Common myeloid progenitor, CD34-positive (primary cell): ENCODE data around the gene BRF1. TPM values are rescaled to one million over a fixed set of nuclear protein-coding genes. Genes with fewer than 3 reads are reported as not detected.

Source experiments
- CTCF ChIA-PET: fragments of 350-600 bp; sonication (Branson Sonifier 250); formaldehyde crosslinking; loops from one replicate; lab custom pipeline; 2021; ENCODE audit warnings: antibody characterized with exemption; lab: Charles Lee
- POLR2A ChIA-PET: fragments of 350-600 bp; sonication (Branson Sonifier 250); formaldehyde crosslinking; loops from one replicate; lab custom pipeline; 2021; ENCODE audit warnings: antibody characterized with exemption; lab: Charles Lee
- DNase-seq, 3 donors: peaks; one replicate each; pipeline versions ENCODE4 v3.0.0 to v3.0.0-alpha.2; 2013
- H3K27ac ChIP-seq, 2 experiments: 1 replicate in 1 of 2; 2 replicates in 1 of 2; pipeline ENCODE4 v1.7.0; 2013; ENCODE audit warnings: inconsistent platforms in 2 of 2, low read length in 2 of 2, mild to moderate bottlenecking in 2 of 2, low read depth in 1 of 2, moderate library complexity in 1 of 2; ENCODE audit not compliant: severe bottlenecking in 2 of 2, insufficient read depth in 1 of 2, poor library complexity in 1 of 2
- H3K27me3 ChIP-seq, 5 experiments: replicated peaks in 2 of 5; 1 replicate in 3 of 5; 2 replicates in 2 of 5; pipeline versions ENCODE4 v1.6.1 to v1.7.0; 2013; ENCODE audit warnings: low read length in 4 of 5, mild to moderate bottlenecking in 2 of 5, moderate library complexity in 2 of 5, inconsistent platforms in 1 of 5; ENCODE audit not compliant: insufficient read depth in 5 of 5, control insufficient read depth in 4 of 5
- H3K36me3 ChIP-seq, 4 experiments: 1 replicate in 2 of 4; 2 replicates in 2 of 4; pipeline versions ENCODE4 v1.6.1 to v1.7.0; 2013; ENCODE audit warnings: low read length in 3 of 4, control low read depth in 1 of 4, mild to moderate bottlenecking in 1 of 4; ENCODE audit not compliant: control insufficient read depth in 4 of 4, insufficient read depth in 4 of 4
- H3K4me1 ChIP-seq, 4 experiments: 1 replicate in 3 of 4; 2 replicates in 1 of 4; pipeline versions ENCODE4 v1.6.1 to v1.7.1; 2013; ENCODE audit warnings: low read length in 3 of 4, mild to moderate bottlenecking in 3 of 4, control low read depth in 1 of 4, inconsistent platforms in 1 of 4, moderate library complexity in 1 of 4; ENCODE audit not compliant: control insufficient read depth in 4 of 4, insufficient read depth in 4 of 4; ENCODE audit errors: control extremely low read depth in 1 of 4
- H3K4me3 ChIP-seq, 7 experiments: 1 replicate in 4 of 7; 2 replicates in 3 of 7; pipeline versions ENCODE4 v1.5.1 to v1.7.0; 2013; ENCODE audit warnings: mild to moderate bottlenecking in 7 of 7, low read length in 6 of 7, moderate library complexity in 6 of 7, inconsistent platforms in 2 of 7, low read depth in 2 of 7, control low read depth in 1 of 7; ENCODE audit not compliant: insufficient read depth in 4 of 7, control insufficient read depth in 1 of 7; ENCODE audit errors: extremely low read depth in 1 of 7
- H3K9me3 ChIP-seq, 5 experiments: 1 replicate in 4 of 5; 2 replicates in 1 of 5; pipeline versions ENCODE4 v1.6.1 to v1.7.1; 2013; ENCODE audit warnings: low read length in 4 of 5, mild to moderate bottlenecking in 2 of 5, inconsistent platforms in 1 of 5, low read depth in 1 of 5, moderate library complexity in 1 of 5; ENCODE audit not compliant: control insufficient read depth in 4 of 5, insufficient read depth in 2 of 5; ENCODE audit errors: control extremely low read depth in 1 of 5
- WGBS: methylation state at CpG from one replicate; pipeline ENCODE4 v1.1.5; 2013; ENCODE audit not compliant: insufficient coverage; 5-methylcytosine and 5-hydroxymethylcytosine counted together
- polyA plus RNA-seq: library from polyadenylated mRNA; unstranded; fragments of 120-200 nt; gene quantifications from one replicate; pipeline ENCODE4 v1.2.1, GENCODE V29; 2013

Gene BRF1
- polyA plus RNA-seq = 35.7 TPM

- Histone ChIP-seq H3K27ac (peak within 1 kb of the TSS; percentile 78 to 89), H3K27me3 (no peaks in the 10 kb centered on the region), H3K36me3 (no peaks in the 10 kb centered on the region), H3K4me1 (peaks cover 5 to 31% (median 25%) of the 10 kb centered on the region in 4 experiments), H3K9me3 (no peaks in the 10 kb centered on the region), H3K4me3 (peak within 1 kb of the TSS; percentile 78 to 96 (median 86))
- ChIA-PET POLR2A (interaction anchor here (0.8 to 2.5 kb wide), 8 partner anchors 8 to 214 kb away, joined by 3 to 22 read pairs (median 6); partner anchors contain the start of genes BTBD6 and PACS2), CTCF (interaction anchor here (1.3 to 2.9 kb wide), 3 partner anchors 8 to 96 kb away, joined by 3 to 14 read pairs (median 14); partner anchors contain the start of gene PACS2)
- peak; percentile 94 to 98 (median 97) for DNase-seq
- 0% methylated on average over 52 of the region's 90 CpGs for WGBS
Measured at GRCh38 chr14:105300542-105301102, at the start of gene BRF1. Gene BRF1, minus strand, starts transcription at chr14:105301001. Its CDS starts 372 bp downstream, at chr14:105300629.

GRCh38 chr14:105349992-105350391 lies 49.2 kb upstream of the BRF1 start:
- 93% methylated on average over 11 of the region's 11 CpGs for WGBS
- peaks cover 0 to 4% (median 0%) of the 10 kb centered on the region in 5 experiments for H3K9me3 ChIP-seq
- H3K36me3 ChIP-seq = peaks cover 0 to 15% (median 4%) of the 10 kb centered on the region in 4 experiments
- CTCF ChIA-PET = interaction anchor here (1.4 kb wide), 1 partner anchor 33 kb away, joined by 6 read pairs; no protein-coding TSS in a partner anchor
- no peaks in the 10 kb centered on the region for H3K27me3 ChIP-seq
- DNase-seq = no peak
- no peak overlapping the region for H3K27ac ChIP-seq
- H3K4me3 ChIP-seq = no peak overlapping the region
- POLR2A ChIA-PET = no interaction called here
- H3K4me1 ChIP-seq = peaks cover 0 to 8% (median 6%) of the 10 kb centered on the region in 4 experiments

GRCh38 chr14:105348945-105349699 lies 48.3 kb upstream of the BRF1 start:
- Histone ChIP-seq H3K4me1 (peaks cover 0 to 8% (median 6%) of the 10 kb centered on the region in 4 experiments), H3K27me3 (no peaks in the 10 kb centered on the region), H3K9me3 (peaks cover 0 to 5% (median 0%) of the 10 kb centered on the region in 5 experiments), H3K27ac (no peak overlapping the region), H3K36me3 (peaks cover 0 to 9% (median 1%) of the 10 kb centered on the region in 4 experiments), H3K4me3 (no peak overlapping the region)
- DNase-seq = no peak
- WGBS = 96% methylated on average over 19 of the region's 19 CpGs
- POLR2A ChIA-PET = no interaction called here
- CTCF ChIA-PET = interaction anchor here (0.9 to 1.1 kb wide), 3 partner anchors 64 to 101 kb away, joined by 3 read pairs; partner anchors contain the start of gene BTBD6

- Histone ChIP-seq H3K4me1 (peaks cover 0 to 8% (median 6%) of the 10 kb centered on the region in 4 experiments), H3K36me3 (peaks cover 0 to 9% (median 1%) of the 10 kb centered on the region in 4 experiments), H3K4me3 (no peak overlapping the region), H3K27me3 (no peaks in the 10 kb centered on the region), H3K9me3 (peaks cover 0 to 5% (median 0%) of the 10 kb centered on the region in 5 experiments), H3K27ac (no peak overlapping the region)
- WGBS = 87% methylated on average over 19 of the region's 26 CpGs
- POLR2A ChIA-PET = no interaction called here
- CTCF ChIA-PET = interaction anchor here (0.9 to 1.1 kb wide), 3 partner anchors 63 to 100 kb away, joined by 3 read pairs; partner anchors contain the start of gene BTBD6
- no peak for DNase-seq
Measured at GRCh38 chr14:105348169-105348944, 47.6 kb upstream of the BRF1 start.

GRCh38 chr14:105347587-105347968 lies 46.8 kb upstream of the BRF1 start:
- WGBS = 100% methylated on average over 7 of the region's 8 CpGs
- Histone ChIP-seq H3K9me3 (peaks cover 0 to 5% (median 0%) of the 10 kb centered on the region in 5 experiments), H3K36me3 (peaks cover 0 to 9% (median 1%) of the 10 kb centered on the region in 4 experiments), H3K27me3 (no peaks in the 10 kb centered on the region), H3K27ac (no peak overlapping the region), H3K4me1 (peaks cover 0 to 8% (median 6%) of the 10 kb centered on the region in 4 experiments), H3K4me3 (no peak overlapping the region)
- ChIA-PET POLR2A (no interaction called here), CTCF (no interaction called here)
- no peak for DNase-seq

GRCh38 chr14:105346876-105347586 lies 46.2 kb upstream of the BRF1 start:
- Histone ChIP-seq H3K36me3 (peaks cover 0 to 9% (median 1%) of the 10 kb centered on the region in 4 experiments), H3K27me3 (no peaks in the 10 kb centered on the region), H3K4me3 (no peak overlapping the region), H3K9me3 (peaks cover 0 to 5% (median 0%) of the 10 kb centered on the region in 5 experiments), H3K4me1 (peaks cover 0 to 7% (median 5%) of the 10 kb centered on the region in 4 experiments), H3K27ac (no peak overlapping the region)
- DNase-seq = no peak
- 100% methylated on average over 12 of the region's 18 CpGs for WGBS
- ChIA-PET CTCF (no interaction called here), POLR2A (no interaction called here)
